ENCODE measurements around the gene ACACA.

ACACA gene

DNA sequence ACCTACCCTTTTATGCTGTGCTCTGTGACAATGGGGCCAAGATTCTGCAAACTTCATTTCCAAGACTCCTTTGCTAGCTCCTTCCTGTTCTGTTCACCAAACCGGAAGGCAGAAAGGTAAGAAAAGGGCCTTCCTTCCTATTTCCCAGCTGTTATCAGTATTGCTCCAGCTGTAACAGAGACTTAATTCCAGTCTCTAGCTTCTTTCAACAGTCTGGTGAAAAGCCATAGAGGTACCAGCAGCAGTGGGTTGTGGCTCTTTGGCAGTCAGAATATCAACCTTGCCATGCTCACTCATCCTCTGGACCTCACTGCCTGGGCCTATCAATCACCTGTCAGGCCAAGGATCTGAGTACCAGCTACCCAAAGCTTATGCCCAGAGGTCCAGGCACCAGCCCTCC is 120.2 kb downstream of the ACACA start:
- no peak for DNase-seq

- no peak for DNase-seq
Measured at GRCh38 chr17:37284191-37284590, 122.4 kb downstream of the ACACA start.

DNA sequence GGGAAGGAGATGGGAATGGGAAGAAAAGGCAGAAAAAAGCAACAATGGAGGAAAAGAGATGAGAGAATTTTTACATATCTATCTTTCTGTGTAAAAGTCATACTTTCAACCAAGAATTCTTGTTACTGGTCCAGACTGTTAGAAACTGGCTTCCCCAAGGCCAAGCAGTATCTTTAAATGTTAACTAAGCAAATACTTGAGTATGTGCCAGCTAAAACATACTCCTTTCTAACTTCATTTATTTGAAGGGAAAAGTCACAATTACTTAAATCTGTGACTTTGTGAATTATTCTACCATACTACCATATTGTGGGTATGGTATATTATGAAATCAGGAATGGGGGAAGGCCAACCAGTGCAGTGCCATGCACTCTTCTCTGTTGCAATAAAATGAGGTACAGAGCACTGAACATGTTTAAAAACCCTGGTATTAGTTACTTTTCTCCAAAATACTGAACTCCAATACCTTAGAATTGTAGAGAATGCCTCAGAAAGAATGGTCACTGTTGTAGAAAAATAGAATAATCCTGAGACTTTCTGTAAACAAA is 123.1 kb downstream of the ACACA start:
- DNase-seq, result peak; percentile 20

DNA sequence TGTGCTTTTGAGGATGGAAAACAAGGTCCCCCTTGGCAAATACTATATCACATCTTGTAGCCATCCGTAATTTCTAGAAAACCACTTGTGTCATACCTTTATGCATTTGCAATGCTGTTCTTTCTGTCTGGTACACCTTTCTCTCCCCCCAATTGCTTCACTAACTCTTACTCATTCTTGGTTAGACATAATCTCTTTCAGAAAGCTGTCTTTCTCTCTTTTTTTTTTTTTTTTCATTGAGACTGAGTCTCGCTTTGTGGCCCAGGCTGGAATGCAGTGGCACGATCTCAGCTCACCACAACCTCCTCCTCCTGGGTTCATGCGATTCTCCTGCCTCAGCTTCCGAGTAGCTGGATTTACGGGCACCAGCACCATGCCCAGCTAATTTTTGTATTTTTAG is 125.8 kb downstream of the ACACA start:
- no peak for DNase-seq

GRCh38 chr17:37278247-37278894 is 128.3 kb downstream of the ACACA start:
- DNase-seq, result no peak

DNA sequence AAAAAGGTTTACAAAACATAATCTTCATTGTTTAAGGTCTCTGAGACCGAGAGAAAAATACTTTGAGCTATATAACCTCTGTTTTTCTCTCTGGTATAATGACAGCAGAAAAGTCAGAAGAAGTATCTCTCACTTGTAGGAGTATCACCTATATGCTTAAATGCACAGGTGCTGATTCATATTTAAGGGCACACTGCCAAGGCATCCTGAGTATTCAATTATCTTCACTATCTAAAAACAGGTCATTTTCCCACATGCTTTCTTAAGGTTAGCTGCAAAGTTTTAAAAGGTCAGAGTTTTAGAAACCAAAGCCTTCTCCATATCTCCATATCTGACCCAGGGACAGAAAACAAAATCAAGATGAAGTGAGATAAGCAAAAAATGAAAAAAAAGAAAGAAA is 130.2 kb downstream of the ACACA start:
- no peak for DNase-seq

DNA sequence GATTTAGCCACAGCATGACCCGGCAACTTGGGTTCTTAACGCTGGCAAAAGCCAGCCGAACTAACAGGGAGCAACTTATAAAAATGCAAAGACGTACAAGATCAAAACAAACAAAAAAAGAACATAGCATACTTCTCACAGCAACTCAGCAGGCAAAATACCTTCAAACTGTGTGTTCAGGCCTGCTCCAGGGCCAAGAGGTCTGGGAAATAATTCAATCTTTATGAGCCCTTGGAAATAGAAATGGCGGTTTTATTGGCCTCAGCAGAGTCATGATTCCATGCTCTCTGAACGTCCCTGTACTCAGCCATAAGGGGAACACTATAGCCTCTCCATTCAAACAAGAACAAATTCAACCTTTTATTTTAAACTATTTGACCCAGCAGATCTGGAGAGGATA is 132.2 kb downstream of the ACACA start:
- DNase-seq, result no peak

DNA sequence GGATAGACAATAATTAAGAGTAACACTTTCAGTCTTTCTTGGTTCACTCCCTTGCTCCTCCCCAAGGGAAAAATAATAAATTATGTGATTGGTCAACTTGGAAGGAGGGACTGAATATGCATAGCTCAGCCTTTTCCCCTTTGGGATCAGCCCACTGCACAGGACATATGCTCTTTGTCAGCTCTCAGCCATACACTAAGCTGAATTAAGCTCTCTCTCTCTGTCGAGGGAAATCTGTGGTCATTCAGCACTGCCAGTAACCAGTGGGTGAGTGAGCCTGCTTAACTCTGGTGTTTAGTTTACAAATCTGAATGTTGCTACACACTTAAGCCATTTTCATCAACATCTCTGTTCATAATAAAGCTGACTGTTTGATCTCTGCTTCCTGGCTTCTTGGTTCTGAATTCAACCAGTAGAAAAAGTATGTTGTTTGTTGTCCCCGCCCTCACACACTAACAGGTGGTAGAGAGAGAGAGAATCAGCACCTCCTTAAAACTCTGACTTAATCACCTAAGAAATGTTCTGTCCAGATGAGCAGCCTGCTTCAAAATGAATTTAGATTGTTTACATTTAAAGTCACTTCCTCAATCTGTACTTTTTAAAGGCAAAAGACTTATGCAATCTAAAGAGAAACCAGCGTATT is 133.1 kb downstream of the ACACA start:
- peak; percentile 7 for DNase-seq

GRCh38 chr17:37265446-37266173 is 141.0 kb downstream of the ACACA start:
- no peak for DNase-seq

DNA sequence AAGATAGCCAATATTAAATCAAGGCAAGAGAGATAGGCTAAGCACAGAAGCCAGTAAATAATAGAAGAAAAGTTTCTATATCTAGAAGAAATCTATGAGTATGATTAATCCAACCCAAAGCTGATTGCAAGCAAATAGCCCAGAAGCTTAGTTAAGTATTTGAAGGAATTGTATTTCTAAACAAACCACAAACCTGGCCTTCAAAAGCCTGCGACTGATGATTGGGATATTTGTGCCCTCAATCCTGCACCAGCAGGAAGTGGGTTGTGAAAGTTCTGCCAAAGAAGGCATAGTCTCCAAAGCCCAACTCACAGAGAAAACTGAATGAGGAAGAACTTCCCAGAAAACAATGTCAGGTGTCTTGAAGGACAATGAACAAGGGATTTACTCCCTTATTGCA is 145.3 kb downstream of the ACACA start:
- DNase-seq, result no peak

DNA sequence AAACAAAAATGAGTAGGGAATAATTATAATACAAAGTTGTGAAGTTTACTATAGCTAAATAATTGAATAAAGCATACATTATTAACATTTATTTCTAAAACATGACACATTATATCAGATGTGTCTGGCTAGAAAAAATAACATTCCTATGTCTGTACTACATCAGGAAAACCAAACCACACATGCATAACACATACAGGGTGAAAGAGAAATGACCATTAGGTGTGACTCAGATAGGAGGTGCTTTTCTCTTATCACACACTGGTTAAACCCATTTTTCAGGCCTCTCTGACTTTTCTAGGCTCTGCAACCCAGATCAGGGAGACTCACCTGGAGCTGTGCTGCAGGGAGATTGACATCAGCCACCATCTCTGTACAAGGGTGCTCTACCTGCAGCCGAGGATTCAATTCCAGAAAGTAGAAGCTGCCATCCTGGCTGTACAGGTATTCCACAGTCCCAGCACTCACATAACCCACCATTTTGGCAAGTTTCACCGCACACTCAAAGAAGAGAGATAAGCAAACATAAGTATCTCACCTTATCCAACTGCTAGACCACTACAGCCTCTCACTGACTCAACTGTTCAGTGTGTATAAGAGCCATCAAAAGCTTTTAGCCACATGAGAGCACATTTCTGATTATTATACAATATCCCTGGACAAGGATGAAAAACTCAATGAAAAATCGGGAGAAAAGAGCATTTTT is 147.5 kb downstream of the ACACA start:
- DNase-seq, result peak; percentile 63

DNA sequence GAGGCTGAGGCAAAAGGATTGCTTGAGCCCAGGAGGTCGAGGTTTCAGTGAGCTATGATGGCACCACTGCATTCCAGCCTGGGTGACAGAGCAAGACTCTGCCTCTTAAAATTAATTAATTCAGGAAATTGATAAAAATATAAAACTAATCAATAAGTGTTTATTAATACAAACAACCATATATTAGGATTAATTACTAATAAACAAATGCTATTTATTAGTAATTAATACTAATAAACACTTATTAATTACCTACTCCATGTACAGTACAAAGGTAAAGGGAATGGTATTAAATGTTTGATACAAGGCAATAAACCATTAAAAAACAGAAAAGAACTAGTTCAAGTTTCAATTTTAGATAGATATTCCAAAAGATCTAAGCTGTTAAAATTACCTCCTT is 150.0 kb downstream of the ACACA start:
- no peak for DNase-seq

DNA sequence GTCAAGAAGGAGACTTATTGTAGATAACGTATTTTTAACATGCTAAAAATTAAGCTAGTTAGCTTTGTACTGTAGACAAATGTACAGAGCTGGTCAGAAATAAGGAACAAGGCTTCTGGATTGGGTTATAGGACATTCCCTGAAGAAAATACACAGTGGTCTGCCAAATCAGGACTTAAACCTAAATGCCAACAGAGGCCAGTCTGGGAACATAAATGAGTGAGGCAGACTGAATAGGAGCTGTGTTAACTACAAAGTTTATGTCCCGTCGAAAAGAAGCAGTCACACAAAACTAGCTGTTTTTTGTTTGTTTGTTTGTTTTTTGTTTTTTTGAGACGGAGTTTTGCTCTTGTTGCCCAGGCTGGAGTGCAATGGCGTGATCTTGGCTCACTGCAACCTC is 151.2 kb downstream of the ACACA start:
- DNase-seq, result no peak

DNA sequence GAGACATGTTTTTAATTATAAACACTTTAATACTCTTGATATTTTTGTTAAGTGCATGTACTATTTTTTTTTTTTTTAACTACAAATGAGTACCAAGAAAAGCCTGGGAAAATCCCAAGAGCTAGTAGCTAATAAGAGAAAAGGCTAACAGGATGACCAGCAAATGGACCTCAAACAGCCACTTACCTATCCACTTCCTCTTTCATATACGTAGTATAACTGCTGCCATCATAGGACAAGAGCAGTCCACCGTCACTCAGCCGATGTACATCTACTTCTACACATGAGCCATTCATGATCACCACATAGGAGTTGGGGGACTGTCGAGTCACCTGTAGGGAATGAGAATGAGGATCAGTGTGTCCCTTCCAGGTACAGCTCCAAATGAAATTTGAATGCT is 158.8 kb downstream of the ACACA start:
- no peak for DNase-seq

DNA sequence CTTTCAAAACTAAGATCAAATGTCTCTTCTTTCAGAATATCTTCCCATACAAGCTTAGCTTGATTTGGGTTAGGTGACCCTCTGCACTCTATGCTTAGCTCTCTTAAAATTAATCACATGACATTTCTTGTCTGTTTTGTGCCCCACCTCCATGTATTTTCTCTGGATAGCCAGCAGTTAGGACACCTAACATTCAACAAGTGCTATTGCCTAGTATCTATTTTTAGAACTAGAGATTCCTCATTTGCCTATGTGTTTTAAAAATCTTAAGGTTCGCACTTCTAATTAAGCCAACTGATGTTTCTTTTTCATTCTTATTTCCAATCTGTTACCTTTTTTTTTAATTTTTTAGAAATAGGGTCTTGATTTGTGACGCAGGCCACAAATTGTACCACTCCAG is 160.6 kb downstream of the ACACA start:
- no peak for DNase-seq

DNA sequence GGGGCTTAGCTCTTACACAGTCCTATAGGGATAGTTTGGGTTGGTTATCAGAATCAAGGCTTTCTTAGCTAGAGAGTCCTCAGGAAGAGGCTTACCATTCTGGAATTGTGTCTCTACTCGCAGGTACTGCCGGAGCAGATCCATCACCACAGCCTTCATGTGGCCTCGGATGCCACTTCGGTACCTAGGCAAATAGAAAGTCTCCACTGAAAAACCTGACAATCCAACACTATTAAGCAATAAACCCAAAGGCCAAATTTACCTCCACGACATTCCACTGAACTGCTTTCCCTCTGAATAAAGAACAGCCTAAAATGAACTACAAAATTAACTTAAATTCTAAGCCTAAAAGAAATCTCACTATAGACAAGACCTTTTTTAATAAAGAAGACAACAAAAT is 166.3 kb downstream of the ACACA start:
- no peak for DNase-seq

DNA sequence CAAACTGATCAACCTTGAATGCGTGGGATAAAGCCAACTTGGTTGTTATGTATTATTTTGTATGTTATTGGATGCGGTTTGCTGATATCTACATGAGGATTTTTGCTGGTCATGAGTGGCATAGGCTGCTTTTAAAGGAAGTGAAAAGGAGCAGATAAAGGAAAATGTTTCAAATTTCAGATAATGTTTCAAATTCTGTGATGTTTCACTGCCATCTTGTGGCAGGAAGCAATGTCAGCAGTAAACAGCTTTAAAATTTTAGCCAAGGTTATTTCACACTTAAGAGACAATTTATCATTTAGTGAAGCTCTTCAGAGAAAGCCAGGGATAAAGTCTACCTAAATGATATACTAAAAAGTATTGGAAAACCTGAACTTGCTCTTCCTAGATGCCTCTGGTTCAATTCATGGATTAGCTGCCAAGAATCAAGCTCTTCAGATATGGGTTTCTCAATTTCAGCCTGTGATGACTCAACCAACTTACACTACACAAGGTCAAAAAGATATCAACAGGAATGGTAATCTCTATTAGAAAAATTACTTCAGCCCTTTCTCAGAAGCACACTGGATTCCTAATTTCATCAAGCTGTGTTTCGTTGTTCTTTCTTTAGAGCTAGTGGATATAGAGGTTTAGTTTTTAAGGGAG is 166.8 kb downstream of the ACACA start:
- peak; percentile 27 for DNase-seq

- no peak for DNase-seq
Measured at GRCh38 chr17:37234106-37234505, 172.5 kb downstream of the ACACA start.

- no peak for DNase-seq
Measured at GRCh38 chr17:37233036-37233435, 173.6 kb downstream of the ACACA start.

- DNase-seq, result no peak
Measured at GRCh38 chr17:37231887-37232286, 174.7 kb downstream of the ACACA start.

- no peak for DNase-seq
Measured at GRCh38 chr17:37230633-37231032, 176.0 kb downstream of the ACACA start.

DNA sequence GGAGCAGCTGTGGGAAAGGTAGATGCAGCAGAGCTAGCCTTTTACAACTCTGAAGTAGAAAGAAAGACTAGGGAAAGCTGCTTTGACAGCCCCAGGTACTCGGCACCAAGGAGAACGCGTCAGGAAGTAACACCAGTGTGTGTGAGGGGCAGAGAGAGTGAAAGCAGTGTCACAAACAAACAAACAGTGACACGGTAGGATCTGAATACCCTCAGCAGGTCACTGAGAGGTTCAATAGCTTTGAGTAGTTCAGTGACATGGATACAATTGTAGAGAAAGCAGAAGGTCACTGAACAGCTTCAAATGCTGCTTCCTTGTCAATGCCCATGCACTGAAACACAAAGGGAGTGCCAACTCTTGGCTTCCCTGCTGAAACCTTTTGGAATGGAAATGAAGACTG is 181.2 kb downstream of the ACACA start:
- DNase-seq, result no peak

- DNase-seq, result no peak
Measured at GRCh38 chr17:37221865-37222264, 184.8 kb downstream of the ACACA start.

All from fibroblast of skin of back (primary cell).